GM12878 (cell line): ENCODE results near the gene KIF6. TPM values are rescaled to one million over a fixed set of nuclear protein-coding genes. Genes with fewer than 3 reads are reported as not detected.

ENCODE experiments used
- ATAC-seq: fragments of 200-7000 bp; cut with Tn5 transposase; 3 replicates; pipeline ENCODE4 v1.9.1; 2020; ENCODE audit warnings: mild to moderate bottlenecking, moderate library complexity
- BruUV-seq: library from RNA; stranded (reverse); fragments of 400-500 nt; replicated peaks from 2 replicates; lab custom pipeline; 2021; lab: Mats Ljungman, UMichigan
- CTCF ChIA-PET: fragments of 300-600 bp; sonication (Branson Sonifier 250); formaldehyde crosslinking; extraction: SDS; loops from one replicate; lab custom pipeline; 2021; ENCODE audit warnings: inconsistent platforms; lab: Yijun Ruan, JAX
- POLR2A ChIA-PET: fragments of 350-600 bp; formaldehyde crosslinking; extraction: SDS; loops from one replicate; lab custom pipeline; 2021; ENCODE audit warnings: inconsistent platforms; lab: Charles Lee
- RAD21 ChIA-PET: fragments of 300-600 bp; sonication (Branson Sonifier 250); formaldehyde crosslinking; loops from one replicate; lab custom pipeline; 2023; ENCODE audit warnings: antibody characterized with exemption; ENCODE audit not compliant: unreplicated experiment; lab: Charles Lee
- SMC1A ChIA-PET: fragments of 300-600 bp; sonication (Branson Sonifier 250); formaldehyde crosslinking; loops from one replicate; lab custom pipeline; 2023; ENCODE audit not compliant: unreplicated experiment, uncharacterized antibody; lab: Charles Lee
- DNase-seq: peaks from one replicate; pipeline ENCODE4 v3.0.0-alpha.2; 2011; ENCODE audit warnings: low read depth, low spot score
- FAIRE-seq: peaks from 3 replicates; lab custom pipeline; 2011; peaks lifted over from hg19 to GRCh38; lab: Jason Lieb, UNC
- H2AFZ ChIP-seq: 2 replicates; pipeline ENCODE4 v1.6.0; 2011; ENCODE audit warnings: low read depth, low read length, control low read depth; ENCODE audit not compliant: control insufficient read depth
- H3K27ac ChIP-seq: 2 replicates; pipeline ENCODE4 v1.5.1; 2011; ENCODE audit warnings: control low read depth; ENCODE audit not compliant: control insufficient read depth, insufficient read depth
- H3K27me3 ChIP-seq, 2 experiments: replicated peaks in 1 of 2; 2 replicates each; pipeline versions ENCODE4 v1.6.0 to v1.6.1; 2011; ENCODE audit warnings: low read length in 1 of 2; ENCODE audit not compliant: control insufficient read depth in 2 of 2, insufficient read depth in 2 of 2
- H3K36me3 ChIP-seq, 2 experiments: 2 replicates each; pipeline ENCODE4 v1.5.1; 2011; ENCODE audit warnings: low read length in 1 of 2; ENCODE audit not compliant: control insufficient read depth in 2 of 2, insufficient read depth in 2 of 2
- H3K4me1 ChIP-seq: 2 replicates; pipeline ENCODE4 v1.6.1; 2011; ENCODE audit warnings: mild to moderate bottlenecking, low read length, moderate library complexity, mixed read lengths; ENCODE audit not compliant: control insufficient read depth, insufficient read depth
- H3K4me2 ChIP-seq: 2 replicates; pipeline ENCODE4 v1.6.0; 2011; ENCODE audit warnings: control low read depth; ENCODE audit not compliant: control insufficient read depth, insufficient read depth
- H3K4me3 ChIP-seq: fragments of 200-600 bp; sonication (generic); 2 replicates; pipeline ENCODE4 v1.5.1; 2016
- H3K79me2 ChIP-seq: 2 replicates; pipeline ENCODE4 v1.6.0; 2011; ENCODE audit warnings: low read length; ENCODE audit not compliant: control insufficient read depth, insufficient read depth
- H3K9ac ChIP-seq: 2 replicates; pipeline ENCODE4 v1.8.0; 2011; ENCODE audit warnings: low read length, control low read depth, mixed read lengths; ENCODE audit not compliant: control insufficient read depth, insufficient read depth
- H3K9me3 ChIP-seq: replicated peaks from 3 replicates; pipeline ENCODE4 v1.5.1; 2011; ENCODE audit warnings: mild to moderate bottlenecking, low read length; ENCODE audit not compliant: control insufficient read depth, insufficient read depth
- H4K20me1 ChIP-seq: 2 replicates; pipeline ENCODE4 v1.6.0; 2011; ENCODE audit not compliant: control insufficient read depth, insufficient read depth
- CBX3 ChIP-seq: fragments of 200-600 bp; sonication (generic); IDR thresholded peaks from 2 replicates; pipeline ENCODE4 v1.6.1; 2016; ENCODE audit warnings: low read depth, borderline replicate concordance
- CREB1 ChIP-seq: IDR thresholded peaks from 2 replicates; pipeline ENCODE4 v1.6.1; 2012; ENCODE audit warnings: low read depth, mild to moderate bottlenecking, inconsistent platforms
- MYC ChIP-seq: IDR thresholded peaks from 2 replicates; pipeline ENCODE4 v1.6.1; 2011; ENCODE audit warnings: mild to moderate bottlenecking, low read length, moderate library complexity, inconsistent platforms; ENCODE audit not compliant: insufficient read depth, insufficient replicate concordance, insufficient read length, severe bottlenecking
- NFIC ChIP-seq: IDR thresholded peaks from 2 replicates; pipeline ENCODE4 v1.6.1; 2012; ENCODE audit warnings: low read depth, mild to moderate bottlenecking, inconsistent platforms, low read length, moderate library complexity
- NR2C1 ChIP-seq: fragments of 450-650 bp; IDR thresholded peaks from 2 replicates; pipeline ENCODE4 v1.6.1; 2017; ENCODE audit warnings: antibody characterized with exemption, mild to moderate bottlenecking, moderate library complexity
- POLR2AphosphoS2 ChIP-seq: IDR thresholded peaks from 2 replicates; pipeline ENCODE4 v1.6.1; 2011; ENCODE audit warnings: low read depth, mild to moderate bottlenecking, low read length, improper control_type of control experiment, moderate library complexity
- SPI1 ChIP-seq: IDR thresholded peaks from 2 replicates; pipeline ENCODE4 v1.6.1; 2011; ENCODE audit warnings: low read depth, mild to moderate bottlenecking, low read length, moderate library complexity, borderline replicate concordance; ENCODE audit not compliant: insufficient read depth
- SUPT20H ChIP-seq: IDR thresholded peaks from 2 replicates; pipeline ENCODE4 v1.6.1; 2011; ENCODE audit warnings: low read depth, mild to moderate bottlenecking, low read length, moderate library complexity, borderline replicate concordance; ENCODE audit not compliant: control insufficient read depth
- YBX1 ChIP-seq: fragments of 450-650 bp; IDR thresholded peaks from 2 replicates; pipeline ENCODE4 v1.6.1; 2016; ENCODE audit warnings: antibody characterized with exemption
- ZNF207 ChIP-seq: fragments of 450-650 bp; IDR thresholded peaks from 2 replicates; pipeline ENCODE4 v1.6.1; 2014; ENCODE audit warnings: antibody characterized with exemption, mild to moderate bottlenecking, borderline replicate concordance
- ZNF622 ChIP-seq: fragments of 450-650 bp; IDR thresholded peaks from 2 replicates; pipeline ENCODE4 v1.6.1; 2017; ENCODE audit warnings: mild to moderate bottlenecking, inconsistent platforms
- ZZZ3 ChIP-seq: IDR thresholded peaks from 2 replicates; pipeline ENCODE4 v1.6.1; 2011; ENCODE audit warnings: low read depth; ENCODE audit not compliant: control insufficient read depth, insufficient read length
- WGBS: methylation state at CpG from one replicate; pipeline ENCODE4 v1.1.6; 2016; ENCODE audit warnings: low lambda C conversion rate; ENCODE audit not compliant: insufficient replicate concordance, insufficient coverage; ENCODE audit errors: missing lambda C conversion rate; 5-methylcytosine and 5-hydroxymethylcytosine counted together
- in situ Hi-C: fragments of 300-500 bp; cut with MboI; formaldehyde crosslinking; loops from 9 replicates; pipeline ENCODE4 v1.14.3; 2018; ENCODE audit warnings: mixed read lengths
- intact Hi-C: fragments of 100-400 bp; cut with micrococcal nuclease; formaldehyde crosslinking; loops from one replicate; pipeline ENCODE4 v1.14.2; 2022; ENCODE audit not compliant: unreplicated experiment
- polyA plus RNA-seq, 11 experiments: library from polyadenylated mRNA; depleted of rRNA in 4 of 11; unstranded in 6 of 11; stranded (reverse) in 5 of 11; fragments of >200 nt; fragmentation: Nextera tagmentation in 4 of 11; fragmentation: Illumina TruSeq in 1 of 11; extraction: Ambion mirVana in 4 of 11; extraction: Trizol in 1 of 11; gene quantifications; 1 replicate in 1 of 11; 2 replicates in 10 of 11; pipeline versions ENCODE4 v1.2.1 to v1.2.3, GENCODE V29; 2011 to 2016; ENCODE audit warnings: inconsistent platforms in 2 of 11, missing spikeins in 2 of 11, low read depth in 1 of 11
- total RNA-seq, 4 experiments: library from RNA; depleted of rRNA in 3 of 4; stranded (reverse); fragments of >200 nt in 3 of 4; fragmentation: Illumina TruSeq in 1 of 4; extraction: Trizol in 1 of 4; gene quantifications; 2 replicates each; pipeline versions ENCODE4 v1.2.1 to v1.2.3, GENCODE V29; 2013 to 2021
- TF ChIP-seq, protein P1 (sequence below), 3 experiments: IDR thresholded peaks in 2 of 3; conservative IDR thresholded peaks in 1 of 3; 2 replicates each; pipeline ENCODE4 v1.5.1; 2011; ENCODE audit warnings: low read depth in 3 of 3, low read length in 3 of 3, mild to moderate bottlenecking in 3 of 3, control low read depth in 2 of 3, moderate library complexity in 2 of 3, inconsistent platforms in 1 of 3, mixed read lengths in 1 of 3; ENCODE audit not compliant: control insufficient read depth in 2 of 3, insufficient read depth in 1 of 3; ENCODE audit errors: extremely low read depth in 1 of 3
- TF ChIP-seq, protein P2 (sequence below): IDR thresholded peaks from 2 replicates; pipeline ENCODE4 v1.6.1; 2012; ENCODE audit warnings: low read depth, low read length, improper control_type of control experiment

KIF6 gene
- total and polyA plus RNA-seq, 10 of the 15 experiments (the other 5 are each of a cell fraction or from before 2014, with no cell fraction given): 0.09 to 1.0 (median 0.28) TPM

DNA sequence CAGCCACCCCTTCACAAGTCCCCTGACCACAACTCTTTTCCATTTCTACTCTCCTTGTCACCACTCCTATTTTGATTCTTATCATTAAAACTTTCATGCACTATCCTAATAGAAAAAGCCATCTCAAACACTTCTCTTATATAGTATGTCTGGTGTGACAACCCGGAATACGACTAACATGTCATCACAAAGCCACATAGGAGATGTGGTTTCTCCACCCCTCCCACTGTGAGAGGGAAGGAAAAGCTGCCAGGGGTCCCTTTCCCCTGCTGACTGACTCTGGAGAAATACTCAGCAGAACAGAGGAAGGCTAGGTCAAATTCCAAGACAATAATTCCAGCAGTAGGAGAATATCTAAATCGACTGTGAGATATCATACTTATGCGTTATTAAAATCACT is 209.7 kb downstream of the KIF6 start:
- POLR2A ChIA-PET: no interaction called here

GRCh38 chr6:39515006-39515405 is 210.2 kb downstream of the KIF6 start:
- 38% methylated on average over 3 of the region's 3 CpGs for WGBS
- ChIA-PET RAD21 (no interaction called here), SMC1A (no interaction called here), POLR2A (no interaction called here)
- no TSS peak for BruUV-seq
- no peak for ATAC-seq
- Histone ChIP-seq H3K4me2 (no peak overlapping the region), H3K4me3 (no peak overlapping the region), H3K36me3 (no peaks in the 10 kb centered on the region), H3K27me3 (no peaks in the 10 kb centered on the region), H3K27ac (no peak overlapping the region)
- in situ Hi-C loops: no loop called here
- FAIRE-seq: no peak
- no peak for DNase-seq
- TF ChIP-seq ZNF622 (no peak), NFIC (no peak), POLR2AphosphoS2 (no peak), SUPT20H (no peak), CBX3 (no peak), SPI1 (no peak), ZZZ3 (no peak), MYC (no peak)
- TF ChIP-seq, protein P1, sequence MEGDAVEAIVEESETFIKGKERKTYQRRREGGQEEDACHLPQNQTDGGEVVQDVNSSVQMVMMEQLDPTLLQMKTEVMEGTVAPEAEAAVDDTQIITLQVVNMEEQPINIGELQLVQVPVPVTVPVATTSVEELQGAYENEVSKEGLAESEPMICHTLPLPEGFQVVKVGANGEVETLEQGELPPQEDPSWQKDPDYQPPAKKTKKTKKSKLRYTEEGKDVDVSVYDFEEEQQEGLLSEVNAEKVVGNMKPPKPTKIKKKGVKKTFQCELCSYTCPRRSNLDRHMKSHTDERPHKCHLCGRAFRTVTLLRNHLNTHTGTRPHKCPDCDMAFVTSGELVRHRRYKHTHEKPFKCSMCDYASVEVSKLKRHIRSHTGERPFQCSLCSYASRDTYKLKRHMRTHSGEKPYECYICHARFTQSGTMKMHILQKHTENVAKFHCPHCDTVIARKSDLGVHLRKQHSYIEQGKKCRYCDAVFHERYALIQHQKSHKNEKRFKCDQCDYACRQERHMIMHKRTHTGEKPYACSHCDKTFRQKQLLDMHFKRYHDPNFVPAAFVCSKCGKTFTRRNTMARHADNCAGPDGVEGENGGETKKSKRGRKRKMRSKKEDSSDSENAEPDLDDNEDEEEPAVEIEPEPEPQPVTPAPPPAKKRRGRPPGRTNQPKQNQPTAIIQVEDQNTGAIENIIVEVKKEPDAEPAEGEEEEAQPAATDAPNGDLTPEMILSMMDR (IDR thresholded peaks at IDR 0.05 in 2 of 3, conservative IDR thresholded peaks at IDR 0.05 in 1 of 3; ENCODE audit: control insufficient read depth in 2 of 3, extremely low read depth in 1 of 3, insufficient read depth in 1 of 3, low read depth in 3 of 3, low read length in 3 of 3): no peak
- TF ChIP-seq, all 136 proteins: peak for 0
- H3K9ac ChIP-seq: no peak overlapping the region
- CTCF ChIA-PET: interaction anchor here (0.6 kb wide), 1 partner anchor 45 kb away, joined by 3 read pairs; no protein-coding TSS in a partner anchor
- no peaks in the 10 kb centered on the region for H3K9me3 ChIP-seq
- H3K4me1 ChIP-seq: no peaks in the 10 kb centered on the region
- H4K20me1 ChIP-seq: no peaks in the 10 kb centered on the region
- H3K79me2 ChIP-seq: no peaks in the 10 kb centered on the region
- H2AFZ ChIP-seq: no peak overlapping the region
- intact Hi-C loops: no loop called here

More for the DNA sequence above, 209.7 kb downstream of the KIF6 start:
- ChIA-PET CTCF (no interaction called here), SMC1A (no interaction called here), RAD21 (no interaction called here)
- DNase-seq (no peak), ATAC-seq (no peak), FAIRE-seq (no peak)
- H2AFZ ChIP-seq: no peak overlapping the region
- H3K9ac ChIP-seq: no peak overlapping the region
- BruUV-seq: no TSS peak
- H4K20me1 ChIP-seq: no peaks in the 10 kb centered on the region
- intact Hi-C loops (no loop called here), in situ Hi-C loops (no loop called here)
- H3K36me3 ChIP-seq: no peaks in the 10 kb centered on the region
- H3K4me3 ChIP-seq: no peak overlapping the region
- no peaks in the 10 kb centered on the region for H3K4me1 ChIP-seq
- TF ChIP-seq CREB1: no peak
- TF ChIP-seq, protein P2, sequence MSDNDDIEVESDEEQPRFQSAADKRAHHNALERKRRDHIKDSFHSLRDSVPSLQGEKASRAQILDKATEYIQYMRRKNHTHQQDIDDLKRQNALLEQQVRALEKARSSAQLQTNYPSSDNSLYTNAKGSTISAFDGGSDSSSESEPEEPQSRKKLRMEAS: no peak
- TF ChIP-seq YBX1: no peak
- TF ChIP-seq ZNF207: no peak
- no peak for TF ChIP-seq NR2C1
- no peaks in the 10 kb centered on the region for H3K9me3 ChIP-seq
- WGBS: 63% methylated on average over 4 of the region's 4 CpGs
- H3K79me2 ChIP-seq: no peaks in the 10 kb centered on the region
- H3K4me2 ChIP-seq: no peak overlapping the region
- no peaks in the 10 kb centered on the region for H3K27me3 ChIP-seq
- H3K27ac ChIP-seq: no peak overlapping the region
